Activated T-cell treated with anti-CD3 and anti-CD28 coated beads for 4 hours (primary cell): ENCODE measurements around the gene MAP1LC3B.

Source experiments
- DNase-seq: peaks from one replicate; pipeline ENCODE4 v3.0.0-alpha.2; 2020

MAP1LC3B gene

GRCh38 chr16:87411375-87412271, 19.5 kb downstream of the MAP1LC3B start:
- DNase-seq = no peak

GRCh38 chr16:87412371-87412995, 20.3 kb downstream of the MAP1LC3B start:
- no peak for DNase-seq

- no peak for DNase-seq
Observed at GRCh38 chr16:87412996-87413421, 20.9 kb downstream of the MAP1LC3B start.

GRCh38 chr16:87414251-87414680, 22.1 kb downstream of the MAP1LC3B start:
- DNase-seq = no peak

- no peak for DNase-seq
Observed at GRCh38 chr16:87415441-87415840, 23.3 kb downstream of the MAP1LC3B start.

- DNase-seq = peak; percentile 7
Observed at GRCh38 chr16:87416826-87417527, 24.8 kb downstream of the MAP1LC3B start.

GRCh38 chr16:87417528-87417910, 25.4 kb downstream of the MAP1LC3B start:
- DNase-seq = no peak

GRCh38 chr16:87418216-87418615, 26.1 kb downstream of the MAP1LC3B start:
- no peak for DNase-seq

- DNase-seq = no peak
Observed at GRCh38 chr16:87418644-87419043, 26.5 kb downstream of the MAP1LC3B start.

GRCh38 chr16:87420026-87421002, 28.2 kb downstream of the MAP1LC3B start:
- DNase-seq = no peak

- DNase-seq = no peak
Observed at GRCh38 chr16:87421003-87421912, 29.1 kb downstream of the MAP1LC3B start.

- DNase-seq = no peak
Observed at GRCh38 chr16:87422106-87422505, 30.0 kb downstream of the MAP1LC3B start.

- no peak for DNase-seq
Observed at GRCh38 chr16:87423429-87423828, 31.3 kb downstream of the MAP1LC3B start.

- DNase-seq = no peak
Observed at GRCh38 chr16:87424266-87424665, 32.1 kb downstream of the MAP1LC3B start.

GRCh38 chr16:87425941-87426340, 33.8 kb downstream of the MAP1LC3B start:
- DNase-seq = no peak

- DNase-seq = no peak
Observed at GRCh38 chr16:87426423-87427215, 34.5 kb downstream of the MAP1LC3B start.

GRCh38 chr16:87431926-87432325, 39.8 kb downstream of the MAP1LC3B start:
- DNase-seq = no peak

GRCh38 chr16:87432330-87432915, 40.3 kb downstream of the MAP1LC3B start:
- DNase-seq = no peak

- no peak for DNase-seq
Observed at GRCh38 chr16:87434146-87434667, 42.1 kb downstream of the MAP1LC3B start.
